Hepatic stellate cell (primary cell): ENCODE results near the gene GDE1.
"Not testable (repeated sequence)": the region's sequence is repeated elsewhere in the genome, so short reads cannot be mapped to it uniquely, and the experiment has no call there.

Source experiments
- DNase-seq: peaks from one replicate; pipeline ENCODE4 v3.0.0; 2011; ENCODE audit warnings: low spot score

GDE1 gene

GRCh38 chr16:19521471-19522396, at the start of gene GDE1:
TSS of gene GDE1 (minus strand) at chr16:19522098. CDS start at chr16:19521964, 134 bp downstream.
- peak; percentile 96 for DNase-seq

GRCh38 chr16:19567560-19567959, 45.7 kb upstream of the GDE1 start:
- DNase-seq = no peak

- DNase-seq = no peak
Observed at GRCh38 chr16:19566362-19566761, 44.5 kb upstream of the GDE1 start.

GRCh38 chr16:19563377-19563776, 41.5 kb upstream of the GDE1 start:
- DNase-seq = no peak

- no peak for DNase-seq
Observed at GRCh38 chr16:19560078-19560477, 38.2 kb upstream of the GDE1 start.

GRCh38 chr16:19559242-19559910, 37.5 kb upstream of the GDE1 start:
- peak; percentile 40 for DNase-seq

- peak; percentile 17 for DNase-seq
Observed at GRCh38 chr16:19555938-19556771, 34.3 kb upstream of the GDE1 start.

GRCh38 chr16:19555186-19555937, 33.5 kb upstream of the GDE1 start, which contains the start of gene VPS35L:
TSS of gene VPS35L (plus strand) at chr16:19555703. CDS start at chr16:19555730, 27 bp downstream.
- DNase-seq = peak; percentile 95

GRCh38 chr16:19549673-19550072, 27.8 kb upstream of the GDE1 start:
- no peak for DNase-seq

- DNase-seq = no peak
Observed at GRCh38 chr16:19548144-19548543, 26.2 kb upstream of the GDE1 start.

GRCh38 chr16:19543278-19543996, 21.5 kb upstream of the GDE1 start:
- not testable (repeated sequence) for DNase-seq

GRCh38 chr16:19542138-19542821, 20.4 kb upstream of the GDE1 start:
- DNase-seq = no peak

GRCh38 chr16:19540241-19540970, 18.5 kb upstream of the GDE1 start:
- no peak for DNase-seq

GRCh38 chr16:19532601-19533000, 10.7 kb upstream of the GDE1 start:
- no peak for DNase-seq

GRCh38 chr16:19528666-19529065, 6.8 kb upstream of the GDE1 start:
- DNase-seq = no peak

GRCh38 chr16:19527161-19527560, 5.3 kb upstream of the GDE1 start:
- no peak for DNase-seq

- no peak for DNase-seq
Observed at GRCh38 chr16:19525385-19525723, 3.5 kb upstream of the GDE1 start.

- DNase-seq = peak; percentile 22
Observed at GRCh38 chr16:19524616-19525384, 2.9 kb upstream of the GDE1 start.

GRCh38 chr16:19524356-19524615, 2.4 kb upstream of the GDE1 start:
- no peak for DNase-seq
